Iris pigment epithelial cell (primary cell): Measurements from ENCODE around the gene NHLRC1.
A peak's percentile ranks its signal among the peaks of the same experiment; 100 is the strongest.
"Not testable (repeated sequence)": the region's sequence is repeated elsewhere in the genome, so short reads cannot be mapped to it uniquely, and the experiment has no call there.

Experiments
- DNase-seq: peaks from one replicate; pipeline ENCODE4 v3.0.0-alpha.2; 2011; ENCODE audit warnings: low read depth

Gene NHLRC1

DNA sequence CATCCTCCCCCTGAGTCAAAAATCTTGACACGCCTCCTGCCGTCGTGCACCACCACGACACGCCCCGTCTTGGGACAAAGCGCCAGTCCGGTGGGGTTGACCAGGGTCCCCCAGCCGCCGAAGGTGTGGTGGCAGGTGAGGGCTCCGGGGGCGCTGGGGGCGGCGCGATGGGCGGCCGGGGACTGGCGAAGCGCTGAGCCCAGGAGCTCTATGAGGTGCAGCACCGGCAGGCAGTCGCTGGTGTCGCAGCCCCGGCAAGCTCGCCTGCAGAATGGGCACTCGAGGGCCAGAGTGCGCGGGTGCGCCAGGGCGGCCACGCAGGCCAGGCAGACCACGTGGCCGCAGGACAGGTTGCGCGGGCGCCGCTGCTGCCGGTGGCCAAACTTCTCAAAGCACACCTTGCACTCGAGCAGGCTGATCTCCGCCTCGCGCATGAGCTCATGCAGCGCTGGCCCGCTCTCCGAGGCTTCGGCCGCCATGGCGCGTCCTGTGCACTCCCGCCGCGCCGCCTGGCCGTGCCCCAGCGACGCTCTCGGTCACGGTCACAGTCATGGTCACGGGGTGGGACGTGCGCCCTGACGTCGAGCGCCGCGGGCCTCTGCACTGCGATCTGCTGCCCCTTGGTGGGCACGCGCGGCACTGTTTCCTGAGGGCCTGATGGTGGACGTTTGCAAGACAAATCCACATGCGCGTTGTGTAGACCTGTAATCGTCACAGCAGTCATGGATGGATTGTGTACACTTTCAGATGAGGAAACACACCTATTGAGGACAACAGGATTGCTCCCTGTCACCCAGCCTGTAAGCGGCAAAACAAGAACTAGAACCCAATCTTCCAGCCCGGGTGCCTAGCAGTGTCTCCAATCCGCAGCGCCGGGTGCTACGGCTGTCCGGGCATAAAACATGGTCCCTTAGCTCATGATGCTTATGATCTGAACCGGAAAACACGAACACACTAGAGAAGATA lies at the start of gene NHLRC1:
NHLRC1 (minus strand) TSS at position 550 of the 966 bp plus-strand sequence; CDS start at position 479, 71 bp downstream.
- peak; percentile 87 for DNase-seq

DNA sequence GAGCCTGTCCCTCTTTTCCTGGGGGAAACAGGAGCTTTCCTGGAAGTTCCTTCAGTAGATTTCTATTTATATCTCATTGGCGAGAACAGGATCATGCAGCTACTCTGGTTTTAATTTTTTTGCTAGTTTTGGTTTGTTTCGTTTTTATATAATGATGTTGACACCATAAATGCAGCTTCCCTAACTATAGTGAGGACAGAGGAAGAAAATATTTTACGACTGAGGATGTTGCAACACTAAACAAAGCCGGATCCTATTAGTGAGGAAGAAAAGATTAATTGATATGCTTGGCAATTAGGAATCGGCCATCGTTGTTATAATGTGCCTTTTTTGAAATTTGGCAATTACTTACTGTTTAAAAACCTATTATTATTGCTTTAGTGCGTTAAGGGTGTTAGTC lies 49.4 kb upstream of the NHLRC1 start:
- DNase-seq = no peak

DNA sequence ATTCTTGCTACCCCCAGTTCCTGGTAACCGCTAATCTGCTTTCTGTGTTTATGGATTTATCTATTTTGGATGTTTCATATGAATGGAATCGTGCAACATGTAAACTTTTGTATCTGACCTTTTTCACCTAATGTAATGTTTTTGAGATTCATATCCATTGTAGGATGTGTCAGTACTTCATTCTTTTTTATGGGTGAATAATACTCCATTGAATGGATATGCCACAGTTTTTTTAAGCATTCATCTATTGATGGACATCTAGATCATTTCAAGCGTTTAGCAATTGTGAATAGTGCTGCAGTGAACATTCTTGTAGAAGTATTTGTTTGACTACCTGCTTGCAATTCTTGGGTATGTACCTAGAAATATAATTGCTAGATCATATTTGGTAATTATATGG lies 45.8 kb upstream of the NHLRC1 start:
- no peak for DNase-seq

DNA sequence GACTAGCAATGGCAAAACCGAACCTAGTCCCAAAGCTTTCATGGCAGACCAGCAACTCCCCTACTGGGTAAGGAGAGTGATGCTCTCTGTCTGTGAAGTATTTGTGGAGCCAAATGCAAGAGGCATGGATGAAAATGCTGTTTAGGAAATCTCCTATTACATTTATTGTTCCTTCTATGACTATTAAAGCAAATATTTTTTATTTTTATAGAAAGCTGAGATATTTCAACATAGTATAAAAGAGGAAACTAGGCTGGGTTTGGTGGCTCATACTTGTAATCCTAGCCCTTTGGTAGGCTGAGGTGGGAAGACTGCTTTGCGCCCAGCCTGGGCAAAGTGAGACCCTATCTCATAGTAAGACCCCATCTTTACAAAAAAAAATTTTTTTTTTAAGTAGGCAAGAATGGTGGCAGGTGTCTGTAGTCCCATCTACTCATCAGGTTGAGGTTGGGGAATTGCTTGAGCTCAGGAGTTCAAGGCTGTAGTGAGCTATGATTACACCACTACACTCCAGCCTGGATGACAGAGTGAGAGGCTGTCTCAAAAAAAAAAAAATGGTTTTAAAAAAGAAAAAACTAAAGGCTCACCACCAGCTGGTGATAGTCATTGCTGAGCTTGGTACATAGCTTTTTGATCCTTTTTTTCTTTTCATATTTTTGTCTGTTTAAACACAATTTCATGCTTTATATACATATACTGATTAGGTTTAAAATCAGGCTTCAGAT lies 44.0 kb upstream of the NHLRC1 start:
- peak; percentile 58 for DNase-seq

DNA sequence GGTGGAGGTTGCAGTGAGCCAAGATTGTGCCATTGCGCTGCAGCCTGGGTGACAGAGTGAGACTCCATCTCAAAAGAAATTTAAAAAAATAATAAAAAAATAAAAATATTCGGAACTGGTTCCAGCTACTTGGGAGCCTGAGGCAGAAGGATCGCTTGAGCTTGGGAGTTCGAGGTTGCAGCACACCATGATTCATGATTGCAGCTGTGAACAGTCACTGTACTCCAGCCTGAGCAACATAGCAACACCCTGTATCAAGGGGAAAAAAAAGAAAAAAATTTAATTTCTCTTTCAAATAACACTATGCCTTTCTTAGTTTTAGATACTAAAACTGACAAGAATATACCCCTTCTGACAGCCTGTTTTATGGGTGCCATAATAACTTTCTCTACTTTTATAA lies 43.3 kb upstream of the NHLRC1 start:
- DNase-seq = peak; percentile 47

DNA sequence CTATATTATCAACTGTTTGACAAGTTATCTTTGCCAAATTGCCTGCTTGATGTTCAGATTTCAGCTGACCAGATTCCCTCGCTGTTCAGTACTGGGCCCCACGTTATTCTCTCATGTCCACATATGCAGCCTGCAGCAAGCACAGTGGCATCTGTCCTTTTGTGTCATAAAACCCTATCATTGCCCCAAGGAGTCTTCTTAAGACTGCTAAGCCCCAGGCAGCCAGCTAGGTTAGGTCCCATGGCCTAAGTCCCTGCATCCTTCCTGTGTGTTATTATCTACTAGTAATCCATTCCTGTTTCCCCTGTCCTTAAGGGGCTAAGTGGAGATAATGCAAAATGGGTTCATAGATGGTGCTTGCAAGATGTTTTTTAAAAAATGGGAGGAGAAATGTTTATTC lies 39.9 kb upstream of the NHLRC1 start:
- no peak for DNase-seq

DNA sequence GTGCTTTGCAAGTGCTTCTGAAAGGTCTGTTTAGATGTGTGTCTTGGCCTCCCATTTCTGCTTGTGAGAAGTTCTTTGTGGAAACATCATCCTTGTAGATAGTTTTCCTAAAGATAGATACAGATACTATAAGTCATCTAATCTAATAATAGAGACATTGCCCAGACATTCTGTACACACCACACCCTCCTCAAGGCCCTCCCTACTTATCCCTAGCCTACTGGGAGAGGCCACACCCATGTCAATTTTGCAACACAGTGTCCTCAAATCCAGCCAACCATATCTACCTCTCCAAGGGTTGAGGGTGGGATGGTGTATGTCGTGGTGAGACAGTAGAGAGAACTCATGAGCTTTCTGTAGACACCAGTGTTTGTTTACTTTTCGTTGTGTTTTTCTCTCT lies 39.0 kb upstream of the NHLRC1 start:
- no peak for DNase-seq

DNA sequence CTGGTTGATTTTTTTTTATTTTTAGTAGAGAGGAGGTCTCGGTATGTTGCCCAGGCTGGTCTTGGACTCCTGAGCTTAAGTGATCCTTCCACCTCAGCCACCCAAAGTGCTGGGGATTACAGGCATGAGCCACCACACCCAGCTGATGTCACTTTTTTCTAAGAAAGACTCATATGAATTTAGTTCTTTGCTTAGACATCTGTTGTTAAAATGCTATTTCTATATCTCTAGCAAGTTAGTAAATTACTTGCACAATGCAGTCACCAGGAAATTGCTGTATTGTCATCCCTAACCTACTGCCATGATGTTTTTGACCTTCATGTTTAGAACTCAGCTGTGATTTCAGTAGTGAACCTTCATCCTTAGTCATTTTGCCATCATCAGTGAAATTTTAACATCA lies 38.4 kb upstream of the NHLRC1 start:
- DNase-seq = no peak

DNA sequence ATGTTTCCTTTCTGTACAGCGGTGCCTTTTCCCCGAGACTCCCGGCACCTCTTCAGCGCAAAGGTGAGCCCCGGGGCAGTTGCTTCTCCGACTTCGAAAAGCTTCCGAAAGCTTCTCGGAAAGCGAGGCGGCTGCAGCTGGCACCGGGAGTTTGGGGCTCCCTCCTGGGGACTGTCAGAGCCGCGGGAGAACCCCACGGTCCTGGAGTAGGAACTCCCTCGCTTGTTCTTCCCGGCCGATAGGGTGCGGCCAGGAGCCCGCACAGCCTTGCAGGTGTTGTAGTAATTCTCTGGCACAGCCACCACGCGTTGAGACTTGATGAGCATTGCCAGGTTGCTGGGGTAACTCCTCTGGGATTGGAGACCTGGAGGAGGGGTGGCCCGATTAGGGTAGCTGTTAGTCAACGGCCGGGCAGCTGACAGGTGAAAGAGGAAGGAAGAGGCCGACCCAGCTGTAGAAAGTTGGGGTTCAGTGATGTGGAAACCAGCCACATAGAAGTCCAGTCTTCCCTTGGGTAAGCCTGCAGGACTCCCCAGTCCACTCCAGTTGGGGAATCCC lies 33.5 kb upstream of the NHLRC1 start:
- peak; percentile 55 for DNase-seq

DNA sequence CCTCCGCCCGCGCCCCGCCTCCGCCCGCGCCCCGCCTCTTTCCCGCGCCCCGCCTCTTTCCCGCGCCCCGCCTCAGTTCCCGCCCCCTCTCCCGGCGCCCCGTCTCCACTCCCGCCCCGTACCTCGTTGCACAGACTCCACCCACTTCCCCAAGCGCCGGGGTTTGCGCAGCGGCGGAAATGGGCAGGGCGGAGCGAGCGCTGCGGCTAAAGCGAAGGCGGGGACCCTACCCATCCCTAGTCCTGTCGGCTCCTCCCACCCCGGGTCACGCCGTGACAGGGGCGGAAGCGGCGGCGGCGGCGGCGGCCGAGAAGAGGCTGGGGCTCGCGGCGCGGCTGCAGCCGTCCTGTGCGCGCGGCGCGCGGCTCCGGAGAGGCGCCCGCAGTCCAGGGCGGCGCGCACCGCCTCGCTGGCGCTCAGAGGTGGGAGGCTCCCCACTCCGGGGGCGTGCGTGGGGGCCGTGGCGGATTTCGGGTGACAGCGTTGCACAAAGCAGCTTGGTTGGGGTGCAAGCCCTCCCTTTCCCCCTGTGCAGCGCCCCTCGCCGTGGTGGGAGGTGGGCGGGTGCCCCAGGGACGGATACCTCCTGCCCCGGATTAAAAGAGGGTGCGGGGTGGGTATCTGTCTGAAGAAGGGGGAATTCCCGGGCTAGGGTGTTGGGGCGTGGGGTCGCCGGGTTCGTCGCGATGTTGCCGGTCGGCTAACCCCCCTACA lies 32.8 kb upstream of the NHLRC1 start, which contains the start of gene KDM1B:
KDM1B (plus strand) TSS at position 273 of the 714 bp plus-strand sequence. CDS start 4,474 bp downstream, outside the sequence.
- peak; percentile 99 for DNase-seq

DNA sequence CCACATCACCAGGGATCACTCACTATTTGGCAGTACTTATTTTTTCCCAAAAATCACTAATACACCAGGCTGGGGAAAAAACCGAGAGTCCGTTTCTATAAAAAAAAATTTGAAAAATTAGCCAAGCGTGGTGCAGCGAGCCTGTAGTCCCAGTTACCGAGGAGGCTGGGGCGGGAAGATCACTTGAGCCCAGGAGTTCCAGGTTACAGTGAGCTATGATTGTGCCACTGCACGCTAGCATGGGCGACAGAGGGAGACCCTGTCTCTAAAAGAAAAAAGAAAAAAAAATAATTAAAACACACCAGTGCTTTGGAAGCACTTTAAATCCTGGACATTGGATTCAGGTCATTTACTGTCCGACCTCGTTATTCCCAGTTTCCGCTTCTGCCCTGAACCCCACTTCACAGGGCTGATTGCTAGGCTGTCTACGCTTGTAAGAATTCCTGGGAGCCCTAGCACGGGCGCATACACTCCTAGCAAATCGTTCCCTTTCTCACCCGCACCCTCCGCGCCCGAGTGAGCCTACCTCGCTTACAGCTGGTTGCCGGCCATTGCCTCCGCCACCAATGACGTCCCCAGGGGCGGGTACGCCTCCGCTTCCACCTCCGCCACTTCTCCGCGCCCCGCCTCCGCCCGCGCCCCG lies 32.2 kb upstream of the NHLRC1 start, which contains the start of gene TPMT:
TPMT (minus strand) TSS at position 571 of the 643 bp plus-strand sequence. CDS start 5,950 bp downstream, outside the sequence.
- no peak for DNase-seq

DNA sequence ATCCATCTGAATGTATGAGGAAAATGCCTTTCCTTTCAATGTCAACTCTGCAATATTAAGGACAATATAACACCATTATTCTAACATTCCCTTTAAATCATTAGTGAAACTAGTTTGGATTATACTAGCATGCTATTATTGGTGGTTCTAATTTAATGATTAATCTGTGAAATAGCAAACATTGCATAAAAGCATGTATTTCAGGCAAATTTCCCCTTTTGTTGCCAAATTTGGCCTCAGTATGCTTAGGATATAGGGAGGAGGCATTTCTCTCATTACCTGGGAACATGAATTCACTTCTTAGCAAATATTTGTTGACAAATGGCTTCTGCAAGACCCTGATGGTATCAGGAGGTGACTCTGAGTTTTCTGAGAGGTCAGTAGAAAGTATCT lies 30.8 kb upstream of the NHLRC1 start:
- DNase-seq = no peak

DNA sequence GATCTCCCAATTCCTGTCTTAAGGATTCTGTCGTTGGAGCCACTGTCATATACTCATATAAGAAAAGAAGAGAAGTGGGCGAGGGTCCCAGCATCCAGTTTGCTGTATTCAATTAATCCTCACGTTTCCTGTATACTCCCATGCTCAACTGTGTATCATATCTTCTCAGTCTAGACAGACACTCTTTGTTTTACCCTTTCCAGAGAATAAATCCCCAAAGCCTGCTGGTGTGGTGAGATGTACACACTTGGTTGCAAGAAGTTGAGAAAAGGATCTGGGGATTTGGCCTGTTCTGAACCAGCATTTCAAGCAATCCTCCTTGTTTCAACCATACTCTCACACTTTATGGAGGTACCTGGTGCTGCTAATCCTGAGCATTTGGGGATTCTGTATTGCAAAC lies 29.3 kb upstream of the NHLRC1 start:
- DNase-seq = no peak

DNA sequence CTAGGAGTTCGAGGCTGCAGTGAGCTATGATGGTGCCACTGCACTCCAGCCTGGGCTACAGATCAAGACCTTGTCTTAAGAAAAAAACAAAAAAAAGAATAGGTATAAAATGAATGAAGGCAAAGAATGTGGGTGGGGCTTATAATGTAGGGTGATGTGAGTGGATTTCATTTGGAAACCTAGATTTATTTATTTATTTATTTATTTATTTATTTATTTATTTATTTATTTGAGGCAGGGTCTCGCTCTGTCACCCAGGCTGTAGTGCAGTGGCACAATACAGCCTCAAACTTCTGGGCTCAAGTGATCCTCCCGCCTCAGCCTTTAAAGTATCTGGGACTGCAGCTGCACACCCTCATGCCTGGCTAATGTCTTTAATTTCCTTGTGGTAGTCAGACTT lies 28.9 kb upstream of the NHLRC1 start:
- DNase-seq = not testable (repeated sequence)

DNA sequence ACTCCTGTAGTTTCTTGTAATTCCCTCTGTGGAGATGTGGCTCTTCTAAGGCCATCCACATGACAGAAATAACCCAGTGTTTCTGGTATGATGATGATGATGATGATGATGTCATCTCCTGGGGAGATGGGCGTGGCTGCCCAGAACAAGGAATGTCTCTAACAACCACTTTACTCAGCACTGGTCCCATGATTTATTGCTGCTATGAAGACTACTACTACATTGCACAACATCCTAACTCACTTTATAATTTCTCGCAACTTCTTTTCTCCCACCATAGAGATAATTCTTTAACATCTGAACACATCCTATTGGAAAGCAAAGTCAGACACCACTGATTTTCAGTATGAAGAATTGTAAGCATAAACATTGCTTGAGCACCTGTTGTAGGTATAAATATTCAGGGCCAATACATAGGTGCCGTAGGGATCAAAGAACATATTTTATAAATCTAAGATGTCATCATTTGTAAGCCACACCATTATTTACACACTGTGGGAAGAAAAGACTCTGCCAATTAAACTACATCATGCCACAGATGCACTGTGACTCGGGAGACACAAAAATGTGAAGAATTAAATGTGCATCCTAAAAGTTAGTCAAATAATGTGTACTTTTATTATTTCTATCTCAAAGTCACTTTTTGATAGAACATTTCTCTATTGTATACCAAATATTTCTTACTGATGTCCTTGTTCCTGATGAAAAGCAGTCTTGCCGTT lies 26.0 kb upstream of the NHLRC1 start:
- DNase-seq = peak; percentile 92

DNA sequence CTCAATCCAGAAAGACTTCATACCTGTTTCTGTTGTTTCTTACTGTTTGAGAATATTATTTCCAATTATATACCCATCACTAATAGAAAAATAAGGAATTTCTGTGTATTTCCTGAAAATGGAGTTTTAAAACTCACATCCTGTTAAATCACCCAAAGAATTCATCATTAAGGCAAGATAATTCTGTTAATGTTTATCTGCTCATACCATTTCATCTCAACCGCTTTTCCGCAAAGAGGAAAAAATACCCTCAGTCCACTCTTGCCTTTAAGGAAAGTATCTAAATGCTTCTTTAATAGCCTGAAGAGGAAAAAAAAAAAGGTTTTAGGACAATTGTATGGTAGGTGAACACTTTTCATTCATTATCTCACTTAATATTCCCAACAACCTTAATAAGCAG lies 25.1 kb upstream of the NHLRC1 start:
- DNase-seq = no peak

DNA sequence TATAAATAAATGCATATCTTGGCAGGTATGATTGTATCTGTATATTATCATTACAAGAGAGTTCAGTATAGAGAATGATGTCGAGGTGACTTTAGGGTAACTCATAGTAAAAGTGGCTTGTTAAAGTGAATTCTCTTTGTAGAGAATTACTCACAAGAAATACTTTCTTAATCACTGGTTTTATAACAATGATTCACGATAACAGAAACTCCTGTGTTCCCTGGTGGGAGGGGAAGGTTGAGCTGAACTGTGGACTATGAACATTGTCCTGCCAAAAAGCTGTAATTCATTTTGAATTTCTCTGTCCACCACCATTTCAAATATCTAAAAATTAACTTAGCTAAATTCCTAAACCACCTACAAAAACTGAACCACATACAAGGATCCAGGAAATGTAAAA lies 24.7 kb upstream of the NHLRC1 start:
- DNase-seq = peak; percentile 49

DNA sequence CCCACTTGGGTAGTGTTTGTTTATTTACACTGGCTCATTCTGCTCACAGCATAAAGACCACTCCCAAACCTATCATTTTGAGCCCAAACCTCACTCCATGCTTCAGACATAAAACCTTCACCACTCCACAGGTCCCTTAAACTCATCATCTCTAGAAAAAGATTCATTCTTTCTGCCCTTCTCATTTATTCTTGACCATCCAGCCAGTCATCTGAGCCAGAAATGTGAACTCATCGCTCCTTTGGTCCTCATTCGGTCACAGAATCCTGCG lies 20.0 kb upstream of the NHLRC1 start:
- no peak for DNase-seq

DNA sequence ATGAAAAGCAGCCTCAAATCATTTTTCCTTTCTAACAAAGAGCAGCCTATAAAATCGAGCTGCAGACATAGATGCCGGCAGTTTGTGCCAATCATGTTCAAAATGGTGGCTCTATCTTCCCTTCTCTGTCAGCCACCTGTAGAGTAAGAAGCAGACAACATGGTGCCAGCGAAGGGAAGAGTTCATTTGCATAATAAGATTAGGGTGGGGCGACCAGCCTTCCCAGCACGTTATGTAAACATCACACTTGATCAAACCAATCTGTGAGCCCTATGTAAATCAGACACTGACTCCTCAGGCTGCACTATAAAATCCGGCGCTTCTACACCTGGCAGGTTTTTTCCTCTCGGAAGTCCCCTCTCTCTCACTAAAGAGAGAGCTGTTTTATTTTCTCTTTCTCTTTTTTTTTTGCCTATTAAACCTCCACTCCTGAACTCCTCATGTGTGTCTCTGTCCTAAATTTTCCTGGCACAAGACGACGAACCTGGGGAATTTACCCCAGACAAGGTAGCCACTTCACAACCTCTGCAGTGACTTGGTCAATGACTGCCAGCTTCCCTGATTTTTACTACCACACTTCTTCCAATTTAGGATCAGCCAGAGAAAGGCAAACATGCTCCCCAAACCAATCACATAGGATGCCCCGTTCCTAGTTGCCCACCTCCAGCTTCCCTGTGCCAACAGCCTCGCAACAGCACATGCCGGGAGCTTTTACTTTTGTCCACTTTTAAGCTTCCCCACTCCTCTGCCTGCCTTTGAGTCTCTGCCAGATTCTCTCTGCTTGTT lies 19.5 kb upstream of the NHLRC1 start:
- no peak for DNase-seq

DNA sequence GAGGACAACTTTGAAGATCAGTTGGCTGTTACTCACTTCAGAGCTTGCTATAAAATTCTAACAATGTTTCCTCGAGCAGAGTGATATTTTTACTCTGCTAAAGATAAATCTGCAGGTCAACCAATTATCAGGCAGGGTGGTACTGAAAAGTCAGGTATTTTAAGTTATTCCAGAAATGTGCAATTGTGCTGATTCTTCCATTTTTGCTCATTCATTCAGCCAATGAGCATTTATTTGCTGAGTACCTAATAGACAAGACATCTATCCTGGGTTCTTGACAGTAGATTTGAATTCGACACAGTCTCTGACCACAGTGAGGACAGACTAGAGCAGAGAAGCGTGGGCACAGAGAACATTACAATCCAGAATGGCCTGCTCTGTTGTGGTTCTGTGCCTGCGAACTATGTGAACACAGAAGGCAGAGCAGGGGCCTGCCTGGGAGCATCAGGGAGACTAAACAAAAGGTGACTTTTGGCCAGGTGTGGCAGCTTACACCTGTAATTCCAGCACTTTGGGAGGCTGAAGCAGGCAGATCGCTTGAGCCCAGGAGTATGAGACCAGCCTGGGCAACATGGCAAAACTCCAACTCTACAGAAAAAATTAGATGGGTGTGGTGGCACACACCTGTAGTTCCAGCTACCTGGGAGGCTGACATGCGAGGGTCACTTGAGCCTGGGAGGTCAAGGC lies 17.6 kb upstream of the NHLRC1 start:
- no peak for DNase-seq
